ENCODE data around the gene DEPP1. TPM values are rescaled to one million over a fixed set of nuclear protein-coding genes. Genes with fewer than 3 reads are reported as not detected.

DEPP1 gene
- polyA plus RNA-seq, 1 donor from 2014 or later = 4.3 TPM

- H2AFZ ChIP-seq (ENCODE audit: low read depth, low read length) = peak overlapping the region; percentile 8
- H3K4me2 ChIP-seq (ENCODE audit: low read length) = no peak overlapping the region
- no peaks in the 10 kb centered on the region for H3K79me2 ChIP-seq (replicated peaks; ENCODE audit: insufficient read depth, low read length)
- peak overlapping the region; percentile 37 for H3K4me3 ChIP-seq (ENCODE audit: low read length)
- no peaks in the 10 kb centered on the region for H3K36me3 ChIP-seq (ENCODE audit: insufficient read depth, low read length)
- no peaks in the 10 kb centered on the region for H4K20me1 ChIP-seq (ENCODE audit: insufficient read depth)
- H3K9me2 ChIP-seq (ENCODE audit: insufficient read depth, low read length) = no peaks in the 10 kb centered on the region
- TF ChIP-seq SMC3 (conservative IDR thresholded peaks at IDR 0.05; ENCODE audit: poor library complexity) (no peak), EZH2 (IDR thresholded peaks at IDR 0.05; ENCODE audit: borderline replicate concordance, insufficient read depth, low read length, poor library complexity, severe bottlenecking) (no peak), POLR2AphosphoS5 (IDR thresholded peaks at IDR 0.05) (no peak), TAF1 (IDR thresholded peaks at IDR 0.05; ENCODE audit: low read depth) (no peak), RAD21 (conservative IDR thresholded peaks at IDR 0.05) (no peak), MXI1 (conservative IDR thresholded peaks at IDR 0.05; ENCODE audit: poor library complexity, severe bottlenecking) (no peak), EP300 (conservative IDR thresholded peaks at IDR 0.05; ENCODE audit: poor library complexity, severe bottlenecking) (no peak)
- TF ChIP-seq, protein P1, sequence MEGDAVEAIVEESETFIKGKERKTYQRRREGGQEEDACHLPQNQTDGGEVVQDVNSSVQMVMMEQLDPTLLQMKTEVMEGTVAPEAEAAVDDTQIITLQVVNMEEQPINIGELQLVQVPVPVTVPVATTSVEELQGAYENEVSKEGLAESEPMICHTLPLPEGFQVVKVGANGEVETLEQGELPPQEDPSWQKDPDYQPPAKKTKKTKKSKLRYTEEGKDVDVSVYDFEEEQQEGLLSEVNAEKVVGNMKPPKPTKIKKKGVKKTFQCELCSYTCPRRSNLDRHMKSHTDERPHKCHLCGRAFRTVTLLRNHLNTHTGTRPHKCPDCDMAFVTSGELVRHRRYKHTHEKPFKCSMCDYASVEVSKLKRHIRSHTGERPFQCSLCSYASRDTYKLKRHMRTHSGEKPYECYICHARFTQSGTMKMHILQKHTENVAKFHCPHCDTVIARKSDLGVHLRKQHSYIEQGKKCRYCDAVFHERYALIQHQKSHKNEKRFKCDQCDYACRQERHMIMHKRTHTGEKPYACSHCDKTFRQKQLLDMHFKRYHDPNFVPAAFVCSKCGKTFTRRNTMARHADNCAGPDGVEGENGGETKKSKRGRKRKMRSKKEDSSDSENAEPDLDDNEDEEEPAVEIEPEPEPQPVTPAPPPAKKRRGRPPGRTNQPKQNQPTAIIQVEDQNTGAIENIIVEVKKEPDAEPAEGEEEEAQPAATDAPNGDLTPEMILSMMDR (IDR thresholded peaks at IDR 0.05; ENCODE audit: poor library complexity, severe bottlenecking) = no peak
- TF ChIP-seq, protein P2, sequence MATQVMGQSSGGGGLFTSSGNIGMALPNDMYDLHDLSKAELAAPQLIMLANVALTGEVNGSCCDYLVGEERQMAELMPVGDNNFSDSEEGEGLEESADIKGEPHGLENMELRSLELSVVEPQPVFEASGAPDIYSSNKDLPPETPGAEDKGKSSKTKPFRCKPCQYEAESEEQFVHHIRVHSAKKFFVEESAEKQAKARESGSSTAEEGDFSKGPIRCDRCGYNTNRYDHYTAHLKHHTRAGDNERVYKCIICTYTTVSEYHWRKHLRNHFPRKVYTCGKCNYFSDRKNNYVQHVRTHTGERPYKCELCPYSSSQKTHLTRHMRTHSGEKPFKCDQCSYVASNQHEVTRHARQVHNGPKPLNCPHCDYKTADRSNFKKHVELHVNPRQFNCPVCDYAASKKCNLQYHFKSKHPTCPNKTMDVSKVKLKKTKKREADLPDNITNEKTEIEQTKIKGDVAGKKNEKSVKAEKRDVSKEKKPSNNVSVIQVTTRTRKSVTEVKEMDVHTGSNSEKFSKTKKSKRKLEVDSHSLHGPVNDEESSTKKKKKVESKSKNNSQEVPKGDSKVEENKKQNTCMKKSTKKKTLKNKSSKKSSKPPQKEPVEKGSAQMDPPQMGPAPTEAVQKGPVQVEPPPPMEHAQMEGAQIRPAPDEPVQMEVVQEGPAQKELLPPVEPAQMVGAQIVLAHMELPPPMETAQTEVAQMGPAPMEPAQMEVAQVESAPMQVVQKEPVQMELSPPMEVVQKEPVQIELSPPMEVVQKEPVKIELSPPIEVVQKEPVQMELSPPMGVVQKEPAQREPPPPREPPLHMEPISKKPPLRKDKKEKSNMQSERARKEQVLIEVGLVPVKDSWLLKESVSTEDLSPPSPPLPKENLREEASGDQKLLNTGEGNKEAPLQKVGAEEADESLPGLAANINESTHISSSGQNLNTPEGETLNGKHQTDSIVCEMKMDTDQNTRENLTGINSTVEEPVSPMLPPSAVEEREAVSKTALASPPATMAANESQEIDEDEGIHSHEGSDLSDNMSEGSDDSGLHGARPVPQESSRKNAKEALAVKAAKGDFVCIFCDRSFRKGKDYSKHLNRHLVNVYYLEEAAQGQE (IDR thresholded peaks at IDR 0.05; ENCODE audit: borderline replicate concordance) = no peak
- H3K27me3 ChIP-seq (ENCODE audit: insufficient read depth, low read depth, low read length) = no peaks in the 10 kb centered on the region
- H3K9me3 ChIP-seq (ENCODE audit: low read length) = no peaks in the 10 kb centered on the region
- H3F3A ChIP-seq (ENCODE audit: insufficient read depth, low read length, poor library complexity, severe bottlenecking) = no peaks in the 10 kb centered on the region
- H3K9ac ChIP-seq (ENCODE audit: low read length) = peak overlapping the region; percentile 36
- peak overlapping the region; percentile 8 for H3K27ac ChIP-seq (ENCODE audit: low read length)
These were observed 14.6 kb downstream of the DEPP1 start for GRCh38 chr10:44963772-44964633.

DNA sequence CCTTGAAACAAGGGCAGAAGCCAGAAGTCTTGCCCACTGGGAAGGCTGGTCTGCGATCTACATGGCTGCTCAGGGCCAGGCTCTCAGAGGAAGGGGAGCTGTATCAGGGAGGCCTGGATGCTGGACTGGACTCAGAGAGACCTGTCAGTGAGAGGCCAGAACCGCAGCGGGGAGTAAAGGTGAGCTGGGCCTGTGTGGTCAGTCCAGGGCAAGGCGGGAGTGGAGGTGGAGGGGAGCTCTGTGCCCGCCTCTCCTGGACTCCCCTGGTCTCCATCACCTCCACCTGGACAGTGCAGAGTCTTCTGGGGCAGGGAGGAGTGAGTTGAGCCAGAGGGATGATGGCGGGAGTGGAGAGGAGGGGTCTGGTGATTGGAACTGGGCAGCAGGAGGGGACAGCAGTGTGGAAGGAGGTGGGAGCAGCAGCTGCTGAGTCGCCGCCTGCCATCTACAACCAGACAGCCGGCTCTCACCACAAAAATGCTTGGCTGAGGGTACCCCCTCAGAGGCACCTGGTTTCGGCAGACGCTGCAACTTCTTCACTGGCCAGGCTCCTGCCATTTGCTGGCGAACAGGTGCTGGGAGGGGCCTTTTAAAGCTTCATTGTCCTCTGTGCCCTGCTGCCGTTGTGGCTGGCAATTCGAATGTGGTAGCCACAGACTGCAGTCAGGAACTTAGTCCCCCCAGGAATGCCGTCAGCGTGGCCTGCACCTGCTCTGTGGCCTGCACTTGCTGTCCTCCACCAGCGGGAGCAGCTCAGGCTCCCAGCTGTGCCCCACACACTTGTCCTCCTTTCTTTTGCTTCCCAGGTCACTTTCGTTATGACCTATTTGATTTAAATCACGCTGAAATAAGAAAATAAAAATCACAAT is 15.5 kb downstream of the DEPP1 start:
- no peak overlapping the region for H3K9ac ChIP-seq (ENCODE audit: low read length)
- no peak for TF ChIP-seq TAF1 (IDR thresholded peaks at IDR 0.05; ENCODE audit: low read depth)
- TF ChIP-seq, protein P1 (IDR thresholded peaks at IDR 0.05; ENCODE audit: poor library complexity, severe bottlenecking) = peak; percentile 50
- peak; percentile 14 for TF ChIP-seq RAD21 (conservative IDR thresholded peaks at IDR 0.05)
- H3K27ac ChIP-seq (ENCODE audit: low read length) = no peak overlapping the region
- H3K4me3 ChIP-seq (ENCODE audit: low read length) = no peak overlapping the region
- H3K9me3 ChIP-seq (ENCODE audit: low read length) = no peaks in the 10 kb centered on the region
- H3K36me3 ChIP-seq (ENCODE audit: insufficient read depth, low read length) = no peaks in the 10 kb centered on the region
- H3K27me3 ChIP-seq (ENCODE audit: insufficient read depth, low read depth, low read length) = no peaks in the 10 kb centered on the region
- H3F3A ChIP-seq (ENCODE audit: insufficient read depth, low read length, poor library complexity, severe bottlenecking) = no peaks in the 10 kb centered on the region
- H3K79me2 ChIP-seq (replicated peaks; ENCODE audit: insufficient read depth, low read length) = no peaks in the 10 kb centered on the region
- H3K9me2 ChIP-seq (ENCODE audit: insufficient read depth, low read length) = no peaks in the 10 kb centered on the region
- H3K4me2 ChIP-seq (ENCODE audit: low read length) = no peak overlapping the region
- H2AFZ ChIP-seq (ENCODE audit: low read depth, low read length) = no peak overlapping the region
- H4K20me1 ChIP-seq (ENCODE audit: insufficient read depth) = no peaks in the 10 kb centered on the region
